ENCODE results near the gene MACROD2.

- TF ChIP-seq CTCF (IDR thresholded peaks at IDR 0.05) (no peak), POLR2A (IDR thresholded peaks at IDR 0.05) (no peak), EP300 (IDR thresholded peaks at IDR 0.05) (no peak)
Measured at GRCh38 chr20:14726591-14726990, 731.3 kb downstream of the MACROD2 start.
